Upper lobe of left lung (tissue), 6 donors: ENCODE results near the gene SCFD2. TPM values are rescaled to one million over a fixed set of nuclear protein-coding genes. Genes with fewer than 3 reads are reported as not detected.

Source experiments
- ATAC-seq, 2 donors: fragments of 200-7000 bp; cut with Tn5 transposase; one replicate each; pipeline ENCODE4 v1.9.1; 2022; ENCODE audit warnings: mild to moderate bottlenecking in 2 of 2, moderate library complexity in 2 of 2; ENCODE audit not compliant: low FRiP score in 2 of 2
- DNase-seq, 2 donors: peaks; one replicate each; pipeline ENCODE4 v3.0.0-alpha.2; 2019 to 2020
- H3K27ac ChIP-seq, 4 donors: fragments of 200-600 bp; sonication (generic); one replicate each; pipeline ENCODE4 v1.5.1; 2016 to 2019
- H3K27me3 ChIP-seq, 4 donors: fragments of 200-600 bp; sonication (generic); one replicate each; pipeline ENCODE4 v1.5.1; 2017 to 2019
- H3K36me3 ChIP-seq, 4 donors: fragments of 200-600 bp; sonication (generic); one replicate each; pipeline ENCODE4 v1.5.1; 2016 to 2019
- H3K4me1 ChIP-seq, 4 donors: fragments of 200-600 bp; sonication (generic); one replicate each; pipeline ENCODE4 v1.5.1; 2018 to 2019
- H3K4me3 ChIP-seq, 4 donors: fragments of 200-600 bp; sonication (generic); one replicate each; pipeline ENCODE4 v1.5.1; 2017 to 2019; ENCODE audit warnings: mild to moderate bottlenecking in 2 of 4, moderate library complexity in 1 of 4
- H3K9me3 ChIP-seq, 4 donors: fragments of 200-600 bp; sonication (generic); one replicate each; pipeline ENCODE4 v1.5.1; 2018 to 2019
- CTCF ChIP-seq, 6 experiments: fragments of 450-650 bp in 4 of 6; fragments of 200-600 bp in 2 of 6; sonication (generic) in 2 of 6; IDR thresholded peaks; one replicate each; pipeline ENCODE4 v1.5.1; 2016 to 2019; ENCODE audit warnings: antibody characterized with exemption in 6 of 6
- EP300 ChIP-seq, 4 donors: sonication (generic); formaldehyde crosslinking; IDR thresholded peaks; one replicate each; pipeline ENCODE4 v1.5.1; 2017; ENCODE audit warnings: antibody characterized with exemption in 4 of 4, control low read depth in 2 of 4
- POLR2A ChIP-seq, 4 donors: fragments of 450-650 bp; IDR thresholded peaks; one replicate each; pipeline ENCODE4 v1.5.1; 2016 to 2017; ENCODE audit warnings: antibody characterized with exemption in 4 of 4, mild to moderate bottlenecking in 2 of 4
- POLR2AphosphoS5 ChIP-seq, 2 donors: sonication (generic); formaldehyde crosslinking; IDR thresholded peaks; one replicate each; pipeline ENCODE4 v1.5.1; 2017; ENCODE audit warnings: antibody characterized with exemption in 2 of 2
- WGBS, 2 donors: methylation state at CpG; one replicate each; pipeline ENCODE4 v1.1.5; 2017 to 2018; 5-methylcytosine and 5-hydroxymethylcytosine counted together
- total RNA-seq, 6 donors: library from RNA; depleted of rRNA in 4 of 6; stranded (reverse); fragments of >200 nt in 4 of 6; gene quantifications; one replicate each; pipeline versions ENCODE4 v1.1.0 to v1.2.1, GENCODE V29; 2016 to 2021
- donor health status: DM: no; HTN: no; CAD: no; lungs with moderate emphysema.
- donor health status: DM: no; HTN: yes; CAD: no; lungs with severe emphysema.

The SCFD2 gene
- total RNA-seq, 6 donors from 2014 or later: 15.2 to 33.5 (median 20.0) TPM

GRCh38 chr4:53105313-53105712 is 260.5 kb downstream of the SCFD2 start:
- Histone ChIP-seq H3K27me3 (no peaks in the 10 kb centered on the region), H3K9me3 (no peaks in the 10 kb centered on the region), H3K4me1 (peaks cover 0 to 4% (median 2%) of the 10 kb centered on the region in 4 donors), H3K4me3 (no peak overlapping the region), H3K36me3 (no peaks in the 10 kb centered on the region), H3K27ac (no peak overlapping the region)
- WGBS, 2 donors: 72 to 100% methylated on average over 3 to 6 of the region's 6 CpGs
- ATAC-seq (no peak), DNase-seq (no peak)
- TF ChIP-seq POLR2AphosphoS5 (IDR thresholded peaks at IDR 0.05) (no peak), EP300 (IDR thresholded peaks at IDR 0.05) (no peak), POLR2A (IDR thresholded peaks at IDR 0.05) (no peak), CTCF (IDR thresholded peaks at IDR 0.05) (no peak)

GRCh38 chr4:53103481-53103880 is 262.4 kb downstream of the SCFD2 start:
- no peak overlapping the region for H3K4me3 ChIP-seq
- H3K27ac ChIP-seq: no peak overlapping the region
- no peaks in the 10 kb centered on the region for H3K36me3 ChIP-seq
- 57 to 61% methylated on average over 1 of the region's 1 CpG for WGBS, 2 donors
- H3K9me3 ChIP-seq: no peaks in the 10 kb centered on the region
- no peak for TF ChIP-seq POLR2AphosphoS5 (IDR thresholded peaks at IDR 0.05)
- TF ChIP-seq POLR2A (IDR thresholded peaks at IDR 0.05): no peak
- TF ChIP-seq CTCF (IDR thresholded peaks at IDR 0.05): no peak
- no peak for TF ChIP-seq EP300 (IDR thresholded peaks at IDR 0.05)
- no peak for DNase-seq
- no peak for ATAC-seq
- H3K4me1 ChIP-seq: peaks cover 0 to 4% (median 2%) of the 10 kb centered on the region in 4 donors
- H3K27me3 ChIP-seq: no peaks in the 10 kb centered on the region

GRCh38 chr4:53101191-53101581 is 264.7 kb downstream of the SCFD2 start:
- Histone ChIP-seq H3K4me3 (no peak overlapping the region), H3K4me1 (peaks cover 0 to 4% (median 2%) of the 10 kb centered on the region in 4 donors), H3K9me3 (no peaks in the 10 kb centered on the region), H3K27ac (no peak overlapping the region), H3K36me3 (no peaks in the 10 kb centered on the region), H3K27me3 (no peaks in the 10 kb centered on the region)
- no peak for ATAC-seq
- TF ChIP-seq POLR2A (IDR thresholded peaks at IDR 0.05) (no peak), POLR2AphosphoS5 (IDR thresholded peaks at IDR 0.05) (no peak), EP300 (IDR thresholded peaks at IDR 0.05) (no peak), CTCF (IDR thresholded peaks at IDR 0.05) (no peak)
- DNase-seq: no peak

GRCh38 chr4:53100501-53101190 is 265.2 kb downstream of the SCFD2 start:
- ATAC-seq (no peak), DNase-seq (no peak)
- H3K4me1 ChIP-seq: peaks cover 0 to 4% (median 2%) of the 10 kb centered on the region in 4 donors
- no peak overlapping the region for H3K27ac ChIP-seq
- no peaks in the 10 kb centered on the region for H3K9me3 ChIP-seq
- no peak for TF ChIP-seq POLR2AphosphoS5 (IDR thresholded peaks at IDR 0.05)
- no peak for TF ChIP-seq CTCF (IDR thresholded peaks at IDR 0.05)
- no peak for TF ChIP-seq POLR2A (IDR thresholded peaks at IDR 0.05)
- no peak for TF ChIP-seq EP300 (IDR thresholded peaks at IDR 0.05)
- no peaks in the 10 kb centered on the region for H3K36me3 ChIP-seq
- H3K4me3 ChIP-seq: no peak overlapping the region
- 74 to 76% methylated on average over 7 of the region's 7 CpGs for whole genome bisulfite sequencing, 2 donors
- no peaks in the 10 kb centered on the region for H3K27me3 ChIP-seq

- ATAC-seq (no peak), DNase-seq (no peak)
- Histone ChIP-seq H3K9me3 (no peaks in the 10 kb centered on the region), H3K4me1 (peaks cover 0 to 4% (median 2%) of the 10 kb centered on the region in 4 donors), H3K4me3 (no peak overlapping the region), H3K27me3 (no peaks in the 10 kb centered on the region), H3K27ac (no peak overlapping the region), H3K36me3 (no peaks in the 10 kb centered on the region)
- 72 to 86% methylated on average over 2 of the region's 2 CpGs for WGBS, 2 donors
- TF ChIP-seq EP300 (IDR thresholded peaks at IDR 0.05): no peak
- no peak for TF ChIP-seq CTCF (IDR thresholded peaks at IDR 0.05)
Measured at GRCh38 chr4:53098681-53099121, 267.2 kb downstream of the SCFD2 start.
